PFSK-1 (cell line): Measurements from ENCODE around the gene GLRA1.

Experiments
- POLR2AphosphoS5 ChIP-seq: IDR thresholded peaks from 2 replicates; pipeline ENCODE4 v1.6.1; 2012; ENCODE audit warnings: low read depth, mild to moderate bottlenecking, control low read depth, low read length, moderate library complexity
- SIN3A ChIP-seq: IDR thresholded peaks from 2 replicates; pipeline ENCODE4 v1.6.1; 2012; ENCODE audit warnings: mild to moderate bottlenecking, low read length, moderate library complexity, borderline replicate concordance; ENCODE audit not compliant: insufficient read depth
- TAF1 ChIP-seq: IDR thresholded peaks from 2 replicates; pipeline ENCODE4 v1.6.1; 2012; ENCODE audit warnings: low read length, control low read depth, borderline replicate concordance; ENCODE audit not compliant: insufficient read depth
- TF ChIP-seq, protein P1 (sequence below), 2 experiments: IDR thresholded peaks; 2 replicates each; pipeline versions ENCODE4 v1.6.1 to v1.8.0; 2011 to 2012; ENCODE audit warnings: low read depth in 2 of 2, low read length in 2 of 2, control low read depth in 1 of 2, inconsistent platforms in 1 of 2, mild to moderate bottlenecking in 1 of 2, moderate library complexity in 1 of 2; ENCODE audit not compliant: insufficient read depth in 1 of 2

DNA sequence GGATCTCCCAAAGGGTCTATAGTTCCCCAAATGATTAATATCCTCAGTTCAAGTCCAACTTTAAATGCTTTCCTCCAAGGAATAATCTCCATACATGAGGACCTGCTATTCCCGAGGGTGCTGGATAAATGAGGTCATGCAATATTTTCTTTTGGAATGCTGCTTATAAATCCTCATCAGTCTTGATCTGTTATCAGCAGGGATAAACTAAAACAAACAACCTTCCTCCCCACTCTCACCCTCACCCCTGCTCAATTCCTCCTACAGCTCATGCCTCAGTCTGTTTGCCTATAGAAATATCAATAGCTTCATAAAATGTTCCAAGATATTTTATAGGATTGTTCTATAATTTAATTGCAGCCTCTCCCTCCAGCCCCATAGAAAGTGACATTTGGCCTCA, 61.1 kb downstream of the GLRA1 start:
- TF ChIP-seq TAF1, result no peak
- TF ChIP-seq POLR2AphosphoS5, result no peak
- TF ChIP-seq SIN3A, result no peak
- TF ChIP-seq, protein P1, sequence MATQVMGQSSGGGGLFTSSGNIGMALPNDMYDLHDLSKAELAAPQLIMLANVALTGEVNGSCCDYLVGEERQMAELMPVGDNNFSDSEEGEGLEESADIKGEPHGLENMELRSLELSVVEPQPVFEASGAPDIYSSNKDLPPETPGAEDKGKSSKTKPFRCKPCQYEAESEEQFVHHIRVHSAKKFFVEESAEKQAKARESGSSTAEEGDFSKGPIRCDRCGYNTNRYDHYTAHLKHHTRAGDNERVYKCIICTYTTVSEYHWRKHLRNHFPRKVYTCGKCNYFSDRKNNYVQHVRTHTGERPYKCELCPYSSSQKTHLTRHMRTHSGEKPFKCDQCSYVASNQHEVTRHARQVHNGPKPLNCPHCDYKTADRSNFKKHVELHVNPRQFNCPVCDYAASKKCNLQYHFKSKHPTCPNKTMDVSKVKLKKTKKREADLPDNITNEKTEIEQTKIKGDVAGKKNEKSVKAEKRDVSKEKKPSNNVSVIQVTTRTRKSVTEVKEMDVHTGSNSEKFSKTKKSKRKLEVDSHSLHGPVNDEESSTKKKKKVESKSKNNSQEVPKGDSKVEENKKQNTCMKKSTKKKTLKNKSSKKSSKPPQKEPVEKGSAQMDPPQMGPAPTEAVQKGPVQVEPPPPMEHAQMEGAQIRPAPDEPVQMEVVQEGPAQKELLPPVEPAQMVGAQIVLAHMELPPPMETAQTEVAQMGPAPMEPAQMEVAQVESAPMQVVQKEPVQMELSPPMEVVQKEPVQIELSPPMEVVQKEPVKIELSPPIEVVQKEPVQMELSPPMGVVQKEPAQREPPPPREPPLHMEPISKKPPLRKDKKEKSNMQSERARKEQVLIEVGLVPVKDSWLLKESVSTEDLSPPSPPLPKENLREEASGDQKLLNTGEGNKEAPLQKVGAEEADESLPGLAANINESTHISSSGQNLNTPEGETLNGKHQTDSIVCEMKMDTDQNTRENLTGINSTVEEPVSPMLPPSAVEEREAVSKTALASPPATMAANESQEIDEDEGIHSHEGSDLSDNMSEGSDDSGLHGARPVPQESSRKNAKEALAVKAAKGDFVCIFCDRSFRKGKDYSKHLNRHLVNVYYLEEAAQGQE (IDR thresholded peaks at IDR 0.05; ENCODE audit: insufficient read depth in 1 of 2, low read depth in 2 of 2, low read length in 2 of 2), result no peak
